DND-41 (cell line): ENCODE data around the gene ZNF615.

Experiments used
- CTCF ChIP-seq: IDR thresholded peaks from 2 replicates; pipeline ENCODE4 v1.5.1; 2012; ENCODE audit warnings: borderline replicate concordance, low read length, moderate library complexity, mild to moderate bottlenecking; ENCODE audit not compliant: poor library complexity, severe bottlenecking; ENCODE audit errors: extremely low read depth
- EZH2 ChIP-seq: IDR thresholded peaks from 3 replicates; pipeline ENCODE4 v1.6.1; 2012; ENCODE audit warnings: borderline replicate concordance, low read depth, mild to moderate bottlenecking, moderate library complexity, low read length, inconsistent platforms; ENCODE audit not compliant: severe bottlenecking

DNA sequence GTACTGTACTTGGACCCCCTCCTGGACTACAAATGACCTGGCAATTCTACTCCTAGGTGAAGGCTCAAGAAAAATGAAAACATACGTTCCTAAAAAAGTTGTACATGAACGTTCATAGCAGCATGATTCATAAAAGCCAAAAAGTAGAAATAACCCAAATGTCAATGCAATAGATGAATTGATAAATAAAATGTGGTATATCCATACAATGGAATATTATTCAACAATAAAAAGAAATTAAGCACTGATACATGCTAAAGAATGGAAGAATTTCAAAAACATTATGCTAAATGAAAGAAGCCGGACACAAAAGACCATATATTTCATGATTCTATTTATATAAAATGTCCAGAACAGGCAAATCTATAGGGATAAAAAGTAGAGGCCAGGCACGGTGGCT is 31.2 kb upstream of the ZNF615 start:
- TF ChIP-seq CTCF (no peak), EZH2 (no peak)
